Neural cell (in vitro differentiated cells): Measurements from ENCODE around the gene STAB1.

Experiments
- EP300 ChIP-seq: fragments of 450-650 bp; conservative IDR thresholded peaks from 2 replicates; pipeline ENCODE4 v1.6.1; 2014; ENCODE audit warnings: antibody characterized with exemption, mild to moderate bottlenecking, moderate library complexity; ENCODE audit not compliant: poor library complexity, severe bottlenecking
- EZH2 ChIP-seq: fragments of 200-600, 300-800 bp; shearing (Covaris generic), sonication (generic); IDR thresholded peaks from 2 replicates; pipeline ENCODE4 v1.6.1; 2014; ENCODE audit warnings: antibody characterized with exemption, low read length, borderline replicate concordance, mild to moderate bottlenecking; ENCODE audit not compliant: insufficient read depth, poor library complexity, severe bottlenecking
- MXI1 ChIP-seq: fragments of 450-650 bp; conservative IDR thresholded peaks from 2 replicates; pipeline ENCODE4 v1.6.1; 2014; ENCODE audit warnings: antibody characterized with exemption, mild to moderate bottlenecking; ENCODE audit not compliant: poor library complexity, severe bottlenecking
- POLR2AphosphoS5 ChIP-seq: IDR thresholded peaks from 2 replicates; pipeline ENCODE4 v1.6.1; 2012
- TF ChIP-seq, protein P1 (sequence below): fragments of 450-650 bp; IDR thresholded peaks from 2 replicates; pipeline ENCODE4 v1.5.1; 2014; ENCODE audit warnings: antibody characterized with exemption, mild to moderate bottlenecking, moderate library complexity; ENCODE audit not compliant: poor library complexity, severe bottlenecking
- TF ChIP-seq, protein P2 (sequence below): IDR thresholded peaks from 2 replicates; pipeline ENCODE4 v1.6.1; 2012; ENCODE audit warnings: borderline replicate concordance

DNA sequence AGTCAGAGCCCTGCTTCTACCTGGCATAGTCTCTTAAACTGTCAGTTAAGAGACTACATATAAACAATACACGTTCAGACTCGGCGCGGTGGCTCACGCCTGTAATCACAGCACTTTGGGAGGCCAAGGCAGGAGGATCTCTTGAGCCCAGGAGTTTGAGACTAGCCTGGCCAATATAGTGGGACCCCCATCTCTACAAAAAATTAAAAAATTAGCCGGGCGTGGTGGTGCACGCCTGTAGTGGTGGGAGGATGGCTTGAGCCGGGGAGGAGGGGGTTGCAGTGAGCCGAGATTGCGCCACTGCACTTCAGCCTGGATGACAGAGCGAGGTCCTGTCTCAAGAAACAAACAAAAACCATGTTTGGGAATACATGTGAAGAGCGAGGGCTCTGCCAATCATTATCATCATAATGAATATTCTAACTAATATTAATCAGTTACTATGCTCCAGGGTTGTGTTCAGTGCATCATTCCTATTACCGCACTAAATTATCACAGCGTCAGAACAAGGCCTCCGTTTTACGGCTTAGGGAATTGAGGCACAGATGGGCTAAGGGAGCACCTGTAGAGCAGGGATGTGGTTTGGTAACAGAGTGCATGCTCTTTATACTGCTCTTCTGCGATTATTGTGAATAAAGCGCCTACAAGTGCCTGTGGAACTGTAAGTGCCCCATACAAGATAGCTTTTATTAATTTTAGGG is 40.4 kb downstream of the STAB1 start:
- TF ChIP-seq, protein P1, sequence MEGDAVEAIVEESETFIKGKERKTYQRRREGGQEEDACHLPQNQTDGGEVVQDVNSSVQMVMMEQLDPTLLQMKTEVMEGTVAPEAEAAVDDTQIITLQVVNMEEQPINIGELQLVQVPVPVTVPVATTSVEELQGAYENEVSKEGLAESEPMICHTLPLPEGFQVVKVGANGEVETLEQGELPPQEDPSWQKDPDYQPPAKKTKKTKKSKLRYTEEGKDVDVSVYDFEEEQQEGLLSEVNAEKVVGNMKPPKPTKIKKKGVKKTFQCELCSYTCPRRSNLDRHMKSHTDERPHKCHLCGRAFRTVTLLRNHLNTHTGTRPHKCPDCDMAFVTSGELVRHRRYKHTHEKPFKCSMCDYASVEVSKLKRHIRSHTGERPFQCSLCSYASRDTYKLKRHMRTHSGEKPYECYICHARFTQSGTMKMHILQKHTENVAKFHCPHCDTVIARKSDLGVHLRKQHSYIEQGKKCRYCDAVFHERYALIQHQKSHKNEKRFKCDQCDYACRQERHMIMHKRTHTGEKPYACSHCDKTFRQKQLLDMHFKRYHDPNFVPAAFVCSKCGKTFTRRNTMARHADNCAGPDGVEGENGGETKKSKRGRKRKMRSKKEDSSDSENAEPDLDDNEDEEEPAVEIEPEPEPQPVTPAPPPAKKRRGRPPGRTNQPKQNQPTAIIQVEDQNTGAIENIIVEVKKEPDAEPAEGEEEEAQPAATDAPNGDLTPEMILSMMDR, result no peak
- TF ChIP-seq EP300 (no peak), POLR2AphosphoS5 (no peak), MXI1 (no peak), EZH2 (no peak)
- TF ChIP-seq, protein P2, sequence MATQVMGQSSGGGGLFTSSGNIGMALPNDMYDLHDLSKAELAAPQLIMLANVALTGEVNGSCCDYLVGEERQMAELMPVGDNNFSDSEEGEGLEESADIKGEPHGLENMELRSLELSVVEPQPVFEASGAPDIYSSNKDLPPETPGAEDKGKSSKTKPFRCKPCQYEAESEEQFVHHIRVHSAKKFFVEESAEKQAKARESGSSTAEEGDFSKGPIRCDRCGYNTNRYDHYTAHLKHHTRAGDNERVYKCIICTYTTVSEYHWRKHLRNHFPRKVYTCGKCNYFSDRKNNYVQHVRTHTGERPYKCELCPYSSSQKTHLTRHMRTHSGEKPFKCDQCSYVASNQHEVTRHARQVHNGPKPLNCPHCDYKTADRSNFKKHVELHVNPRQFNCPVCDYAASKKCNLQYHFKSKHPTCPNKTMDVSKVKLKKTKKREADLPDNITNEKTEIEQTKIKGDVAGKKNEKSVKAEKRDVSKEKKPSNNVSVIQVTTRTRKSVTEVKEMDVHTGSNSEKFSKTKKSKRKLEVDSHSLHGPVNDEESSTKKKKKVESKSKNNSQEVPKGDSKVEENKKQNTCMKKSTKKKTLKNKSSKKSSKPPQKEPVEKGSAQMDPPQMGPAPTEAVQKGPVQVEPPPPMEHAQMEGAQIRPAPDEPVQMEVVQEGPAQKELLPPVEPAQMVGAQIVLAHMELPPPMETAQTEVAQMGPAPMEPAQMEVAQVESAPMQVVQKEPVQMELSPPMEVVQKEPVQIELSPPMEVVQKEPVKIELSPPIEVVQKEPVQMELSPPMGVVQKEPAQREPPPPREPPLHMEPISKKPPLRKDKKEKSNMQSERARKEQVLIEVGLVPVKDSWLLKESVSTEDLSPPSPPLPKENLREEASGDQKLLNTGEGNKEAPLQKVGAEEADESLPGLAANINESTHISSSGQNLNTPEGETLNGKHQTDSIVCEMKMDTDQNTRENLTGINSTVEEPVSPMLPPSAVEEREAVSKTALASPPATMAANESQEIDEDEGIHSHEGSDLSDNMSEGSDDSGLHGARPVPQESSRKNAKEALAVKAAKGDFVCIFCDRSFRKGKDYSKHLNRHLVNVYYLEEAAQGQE, result no peak
